OCI-LY3 (cell line): ENCODE measurements around the gene CLEC4F.

Source experiments
- CTCF ChIP-seq: fragments of 200-600, 300-600 bp; sonication (generic); IDR thresholded peaks from 2 replicates; pipeline ENCODE4 v1.5.1; 2014; ENCODE audit warnings: antibody characterized with exemption, low read length, low read depth
- EZH2phosphoT487 ChIP-seq: fragments of 200-600 bp; shearing (Covaris generic); IDR thresholded peaks from 2 replicates; pipeline ENCODE4 v1.6.1; 2018; ENCODE audit warnings: antibody characterized with exemption, mixed run types, low read depth

- no peak for TF ChIP-seq CTCF
- TF ChIP-seq EZH2phosphoT487 = no peak
Observed at GRCh38 chr2:70797506-70797905, 22.9 kb downstream of the CLEC4F start.
